GM12878 (cell line): Measurements from ENCODE around the gene KLHL25. TPM values are rescaled to one million over a fixed set of nuclear protein-coding genes. Genes with fewer than 3 reads are reported as not detected.

Experiments
- ATAC-seq: fragments of 200-7000 bp; cut with Tn5 transposase; 3 replicates; pipeline ENCODE4 v1.9.1; 2020; ENCODE audit warnings: mild to moderate bottlenecking, moderate library complexity
- BruUV-seq: library from RNA; stranded (reverse); fragments of 400-500 nt; replicated peaks from 2 replicates; lab custom pipeline; 2021; lab: Mats Ljungman, UMichigan
- CTCF ChIA-PET: fragments of 300-600 bp; sonication (Branson Sonifier 250); formaldehyde crosslinking; extraction: SDS; loops from one replicate; lab custom pipeline; 2021; ENCODE audit warnings: inconsistent platforms; lab: Yijun Ruan, JAX
- POLR2A ChIA-PET: fragments of 350-600 bp; formaldehyde crosslinking; extraction: SDS; loops from one replicate; lab custom pipeline; 2021; ENCODE audit warnings: inconsistent platforms; lab: Charles Lee
- RAD21 ChIA-PET: fragments of 300-600 bp; sonication (Branson Sonifier 250); formaldehyde crosslinking; loops from one replicate; lab custom pipeline; 2023; ENCODE audit warnings: antibody characterized with exemption; ENCODE audit not compliant: unreplicated experiment; lab: Charles Lee
- SMC1A ChIA-PET: fragments of 300-600 bp; sonication (Branson Sonifier 250); formaldehyde crosslinking; loops from one replicate; lab custom pipeline; 2023; ENCODE audit not compliant: unreplicated experiment, uncharacterized antibody; lab: Charles Lee
- DNase-seq: peaks from one replicate; pipeline ENCODE4 v3.0.0-alpha.2; 2011; ENCODE audit warnings: low read depth, low spot score
- FAIRE-seq: peaks from 3 replicates; lab custom pipeline; 2011; peaks lifted over from hg19 to GRCh38; lab: Jason Lieb, UNC
- H2AFZ ChIP-seq: 2 replicates; pipeline ENCODE4 v1.6.0; 2011; ENCODE audit warnings: low read depth, low read length, control low read depth; ENCODE audit not compliant: control insufficient read depth
- H3K27ac ChIP-seq: 2 replicates; pipeline ENCODE4 v1.5.1; 2011; ENCODE audit warnings: control low read depth; ENCODE audit not compliant: control insufficient read depth, insufficient read depth
- H3K27me3 ChIP-seq, 2 experiments: replicated peaks in 1 of 2; 2 replicates each; pipeline versions ENCODE4 v1.6.0 to v1.6.1; 2011; ENCODE audit warnings: low read length in 1 of 2; ENCODE audit not compliant: control insufficient read depth in 2 of 2, insufficient read depth in 2 of 2
- H3K36me3 ChIP-seq, 2 experiments: 2 replicates each; pipeline ENCODE4 v1.5.1; 2011; ENCODE audit warnings: low read length in 1 of 2; ENCODE audit not compliant: control insufficient read depth in 2 of 2, insufficient read depth in 2 of 2
- H3K4me1 ChIP-seq: 2 replicates; pipeline ENCODE4 v1.6.1; 2011; ENCODE audit warnings: mild to moderate bottlenecking, low read length, moderate library complexity, mixed read lengths; ENCODE audit not compliant: control insufficient read depth, insufficient read depth
- H3K4me2 ChIP-seq: 2 replicates; pipeline ENCODE4 v1.6.0; 2011; ENCODE audit warnings: control low read depth; ENCODE audit not compliant: control insufficient read depth, insufficient read depth
- H3K4me3 ChIP-seq: fragments of 200-600 bp; sonication (generic); 2 replicates; pipeline ENCODE4 v1.5.1; 2016
- H3K79me2 ChIP-seq: 2 replicates; pipeline ENCODE4 v1.6.0; 2011; ENCODE audit warnings: low read length; ENCODE audit not compliant: control insufficient read depth, insufficient read depth
- H3K9ac ChIP-seq: 2 replicates; pipeline ENCODE4 v1.8.0; 2011; ENCODE audit warnings: low read length, control low read depth, mixed read lengths; ENCODE audit not compliant: control insufficient read depth, insufficient read depth
- H3K9me3 ChIP-seq: replicated peaks from 3 replicates; pipeline ENCODE4 v1.5.1; 2011; ENCODE audit warnings: mild to moderate bottlenecking, low read length; ENCODE audit not compliant: control insufficient read depth, insufficient read depth
- H4K20me1 ChIP-seq: 2 replicates; pipeline ENCODE4 v1.6.0; 2011; ENCODE audit not compliant: control insufficient read depth, insufficient read depth
- ATF3 ChIP-seq: IDR thresholded peaks from 2 replicates; pipeline ENCODE4 v1.6.1; 2011; ENCODE audit warnings: low read depth, mild to moderate bottlenecking, low read length, moderate library complexity, borderline replicate concordance; ENCODE audit errors: extremely low read depth
- BCL11A ChIP-seq: IDR thresholded peaks from 2 replicates; pipeline ENCODE4 v1.6.1; 2011; ENCODE audit warnings: low read depth, low read length
- CUX1 ChIP-seq: IDR thresholded peaks from 2 replicates; pipeline ENCODE4 v1.6.1; 2012; ENCODE audit warnings: improper control_type of control experiment, low read depth, low read length; ENCODE audit not compliant: insufficient replicate concordance
- IKZF2 ChIP-seq, 2 experiments: fragments of 450-650 bp; IDR thresholded peaks; 2 replicates each; pipeline ENCODE4 v1.6.1; 2017; ENCODE audit warnings: mild to moderate bottlenecking in 2 of 2, moderate library complexity in 2 of 2
- KDM1A ChIP-seq: fragments of 200-600 bp; sonication (generic); IDR thresholded peaks from 2 replicates; pipeline ENCODE4 v1.6.1; 2016; ENCODE audit warnings: borderline replicate concordance
- POLR2A ChIP-seq: IDR thresholded peaks from 2 replicates; pipeline ENCODE4 v1.6.1; 2011; ENCODE audit warnings: low read depth, mild to moderate bottlenecking, low read length
- SMAD5 ChIP-seq: IDR thresholded peaks from 2 replicates; pipeline ENCODE4 v1.6.1; 2016; ENCODE audit warnings: antibody characterized with exemption, low read depth
- SMARCA5 ChIP-seq: fragments of 450-650 bp; IDR thresholded peaks from 2 replicates; pipeline ENCODE4 v1.6.1; 2017; ENCODE audit warnings: mild to moderate bottlenecking
- SMC3 ChIP-seq: IDR thresholded peaks from 2 replicates; pipeline ENCODE4 v1.6.1; 2011; ENCODE audit warnings: low read length, improper control_type of control experiment, borderline replicate concordance
- SREBF2 ChIP-seq: IDR thresholded peaks from 2 replicates; pipeline ENCODE4 v1.6.1; 2012; ENCODE audit warnings: mild to moderate bottlenecking, low read length
- ZBED1 ChIP-seq: IDR thresholded peaks from 2 replicates; pipeline ENCODE4 v1.6.1; 2016; ENCODE audit warnings: borderline replicate concordance
- WGBS: methylation state at CpG from one replicate; pipeline ENCODE4 v1.1.6; 2016; ENCODE audit warnings: low lambda C conversion rate; ENCODE audit not compliant: insufficient replicate concordance, insufficient coverage; ENCODE audit errors: missing lambda C conversion rate; 5-methylcytosine and 5-hydroxymethylcytosine counted together
- in situ Hi-C: fragments of 300-500 bp; cut with MboI; formaldehyde crosslinking; loops from 9 replicates; pipeline ENCODE4 v1.14.3; 2018; ENCODE audit warnings: mixed read lengths
- intact Hi-C: fragments of 100-400 bp; cut with micrococcal nuclease; formaldehyde crosslinking; loops from one replicate; pipeline ENCODE4 v1.14.2; 2022; ENCODE audit not compliant: unreplicated experiment
- polyA plus RNA-seq, 11 experiments: library from polyadenylated mRNA; depleted of rRNA in 4 of 11; unstranded in 6 of 11; stranded (reverse) in 5 of 11; fragments of >200 nt; fragmentation: Nextera tagmentation in 4 of 11; fragmentation: Illumina TruSeq in 1 of 11; extraction: Ambion mirVana in 4 of 11; extraction: Trizol in 1 of 11; gene quantifications; 1 replicate in 1 of 11; 2 replicates in 10 of 11; pipeline versions ENCODE4 v1.2.1 to v1.2.3, GENCODE V29; 2011 to 2016; ENCODE audit warnings: inconsistent platforms in 2 of 11, missing spikeins in 2 of 11, low read depth in 1 of 11
- total RNA-seq, 4 experiments: library from RNA; depleted of rRNA in 3 of 4; stranded (reverse); fragments of >200 nt in 3 of 4; fragmentation: Illumina TruSeq in 1 of 4; extraction: Trizol in 1 of 4; gene quantifications; 2 replicates each; pipeline versions ENCODE4 v1.2.1 to v1.2.3, GENCODE V29; 2013 to 2021

Gene KLHL25
- total and polyA plus RNA-seq, 10 of the 15 experiments (the other 5 are each of a cell fraction or from before 2014, with no cell fraction given), result 0.04 to 3.0 (median 2.1) TPM; not detected in 1

- Histone ChIP-seq H3K27ac (no peak overlapping the region), H2AFZ (no peak overlapping the region), H3K9ac (no peak overlapping the region), H3K79me2 (no peaks in the 10 kb centered on the region), H4K20me1 (no peaks in the 10 kb centered on the region), H3K4me1 (no peaks in the 10 kb centered on the region), H3K9me3 (no peaks in the 10 kb centered on the region), H3K27me3 (no peaks in the 10 kb centered on the region), H3K36me3 (no peaks in the 10 kb centered on the region; a peak in 1 of 4 replicates), H3K4me2 (no peak overlapping the region), H3K4me3 (no peak overlapping the region)
- intact Hi-C loops (no loop called here), in situ Hi-C loops (no loop called here)
- POLR2A ChIA-PET, result no interaction called here
- SMC1A ChIA-PET, result no interaction called here
- ATAC-seq (no peak), FAIRE-seq (no peak), DNase-seq (no peak)
- no TSS peak for BruUV-seq
- CTCF ChIA-PET, result interaction anchor here (0.6 kb wide), 1 partner anchor 27 kb away, joined by 4 read pairs; no protein-coding TSS in a partner anchor
- TF ChIP-seq KDM1A (no peak), ATF3 (no peak), IKZF2 (IDR thresholded peaks at IDR 0.05) (no peak), SMAD5 (no peak), SREBF2 (no peak), POLR2A (no peak), ZBED1 (no peak), CUX1 (no peak), SMARCA5 (no peak), SMC3 (no peak), BCL11A (no peak)
- RAD21 ChIA-PET, result no interaction called here
- WGBS, result 92% methylated on average over 21 of the region's 21 CpGs
These were observed 36.1 kb downstream of the KLHL25 start for GRCh38 chr15:85758655-85758978.
